OCI-M2 (cell line): Measurements from ENCODE around the gene IL7R.

ENCODE experiments used
- DNase-seq: peaks from one replicate; lab custom pipeline; 2025; ENCODE audit not compliant: unreplicated experiment; lab: John Stamatoyannopoulos, UW

Gene IL7R

GRCh38 chr5:35903631-35904203 lies 47.0 kb downstream of the IL7R start:
- DNase-seq, result no peak

DNA sequence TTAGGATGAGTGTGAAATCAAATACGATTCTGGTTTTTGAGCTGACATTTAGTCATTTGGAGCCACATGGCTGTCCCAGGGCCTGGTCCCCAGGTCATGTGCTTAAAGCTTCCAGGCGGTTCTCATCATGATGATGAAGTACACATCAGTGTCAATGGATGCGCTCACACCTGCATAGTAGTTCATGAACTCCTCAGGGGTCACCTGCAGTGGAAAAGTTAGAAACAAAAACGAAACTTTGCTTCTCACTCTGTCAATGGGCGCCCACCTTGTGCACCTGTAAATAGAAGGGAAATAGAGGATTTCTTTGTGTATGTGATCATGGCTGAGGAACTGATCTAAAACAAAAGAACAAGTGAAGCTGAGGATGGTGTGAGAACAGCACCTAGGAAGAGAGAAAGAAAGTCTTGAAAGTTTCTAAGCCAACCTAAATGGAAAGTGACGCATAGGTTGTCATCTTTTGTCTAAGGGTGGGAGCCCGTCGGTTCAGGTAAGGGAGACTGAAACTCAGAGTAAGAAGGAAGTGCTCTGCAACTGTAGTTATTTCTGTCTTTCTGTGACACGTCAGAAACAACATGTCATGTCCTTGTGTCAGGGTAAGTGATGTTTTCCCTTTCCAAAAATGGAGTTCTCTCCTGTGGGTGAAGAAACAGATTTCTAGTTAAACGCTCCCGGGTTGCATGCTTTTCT lies 47.9 kb downstream of the IL7R start:
- DNase-seq, result no peak

DNA sequence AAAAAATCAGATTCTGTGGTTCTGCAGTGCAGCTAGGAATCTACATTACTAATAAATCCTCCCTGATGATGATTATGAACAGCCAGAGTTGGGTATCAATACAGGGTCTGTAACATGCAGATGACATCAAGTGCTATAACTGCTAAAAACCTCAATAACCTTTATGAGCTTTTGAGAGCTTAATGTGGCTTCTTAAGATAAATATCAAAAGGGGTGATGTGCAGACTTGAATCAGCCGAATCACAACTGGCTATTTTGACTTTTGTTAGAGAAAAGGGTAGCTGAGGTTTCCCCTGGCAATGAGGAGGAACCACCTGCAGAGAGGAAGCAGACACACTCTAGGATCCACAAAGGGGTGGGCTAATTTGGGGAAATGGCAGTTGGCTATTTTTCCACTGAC lies 51.5 kb downstream of the IL7R start:
- DNase-seq, result no peak

- DNase-seq, result no peak
These were observed 52.1 kb downstream of the IL7R start for GRCh38 chr5:35908814-35909213.

DNA sequence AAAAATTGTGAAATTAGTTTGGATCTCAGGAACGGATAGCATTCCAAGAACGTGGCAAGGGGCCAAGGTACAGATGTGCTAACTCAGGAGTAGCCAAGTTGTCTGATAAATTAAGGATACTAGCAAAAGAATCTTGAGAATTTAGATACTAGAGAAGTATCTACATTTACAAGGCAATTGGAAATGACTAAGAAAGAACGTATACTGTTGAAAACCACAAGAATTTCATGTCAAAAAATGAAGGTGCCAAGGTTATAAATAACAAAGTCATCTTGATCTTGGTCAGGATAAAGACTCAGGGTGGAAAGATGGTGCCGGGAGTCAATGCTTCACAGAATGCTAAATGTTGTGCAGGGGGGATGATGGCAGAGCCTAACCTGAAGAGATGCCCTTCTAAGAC lies 62.5 kb downstream of the IL7R start:
- no peak for DNase-seq

DNA sequence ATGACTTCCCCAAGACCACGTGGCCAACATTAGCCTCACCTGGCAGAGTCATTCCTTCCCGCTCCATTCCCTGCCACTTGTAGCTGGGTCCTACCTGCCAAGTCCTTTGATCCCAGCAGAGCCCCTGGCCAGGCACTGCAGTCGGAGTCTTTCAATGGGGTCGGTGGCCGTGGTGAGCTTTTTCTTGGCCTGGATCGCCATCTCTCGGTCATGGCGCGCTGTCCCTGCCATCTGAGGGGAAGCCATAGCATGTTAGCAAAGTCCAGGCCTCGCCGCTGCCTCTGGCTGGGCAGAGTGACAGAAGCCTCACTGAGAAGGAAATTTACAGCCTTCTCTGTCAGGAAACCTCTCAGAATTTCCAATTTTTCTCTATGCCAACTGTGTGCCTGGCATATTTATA lies 64.2 kb downstream of the IL7R start:
- no peak for DNase-seq

- DNase-seq, result no peak
These were observed 65.2 kb downstream of the IL7R start for GRCh38 chr5:35921930-35922329.

- DNase-seq, result no peak
These were observed 65.8 kb downstream of the IL7R start for GRCh38 chr5:35922468-35922867.

- DNase-seq, result no peak
These were observed 67.6 kb downstream of the IL7R start for GRCh38 chr5:35924122-35924949.

DNA sequence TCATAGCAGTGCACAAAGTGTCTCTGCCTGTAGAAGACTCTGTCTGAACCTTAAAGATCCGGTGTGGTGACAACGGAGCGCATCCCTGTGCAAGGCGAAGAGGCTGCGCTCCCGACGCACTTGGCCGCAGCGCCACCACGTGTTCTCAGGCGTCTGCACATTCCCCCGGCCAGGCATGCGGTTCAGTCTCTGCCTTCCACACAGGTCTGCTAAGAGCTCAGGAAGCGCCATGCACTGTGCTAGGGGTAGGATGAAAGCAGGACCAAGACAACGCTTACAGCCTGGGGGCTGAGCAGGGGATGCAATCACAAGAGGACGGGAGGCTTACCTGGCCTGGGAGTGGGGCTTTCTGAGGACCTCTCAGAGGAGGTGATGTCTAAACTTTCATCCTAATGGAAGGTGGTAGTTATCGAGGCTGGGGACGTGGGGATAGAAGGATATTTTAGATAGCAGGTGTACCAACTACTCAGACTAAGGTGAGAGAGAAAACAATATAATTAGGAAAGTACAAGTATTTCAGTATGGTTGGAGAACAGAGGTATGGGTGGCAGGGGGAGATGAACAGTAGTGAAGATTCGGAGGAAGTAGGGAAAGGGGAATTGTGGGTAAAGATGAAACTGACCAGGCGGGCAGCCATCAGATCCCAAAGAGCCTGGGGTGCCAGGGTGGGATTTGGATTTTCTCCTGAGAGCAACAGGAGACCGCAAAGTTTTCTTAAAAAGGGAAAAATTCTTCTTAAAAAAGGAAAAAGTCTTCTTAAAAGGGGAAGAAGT lies 68.4 kb downstream of the IL7R start:
- DNase-seq, result no peak

GRCh38 chr5:35926389-35927051 lies 69.8 kb downstream of the IL7R start:
- peak; percentile 50 for DNase-seq
